Left lung (tissue), 10 donors: ENCODE results near the gene GLUL. TPM values are rescaled to one million over a fixed set of nuclear protein-coding genes. Genes with fewer than 3 reads are reported as not detected.

Experiments used
- ATAC-seq: fragments of 200-7000 bp; cut with Tn5 transposase; one replicate; pipeline ENCODE4 v1.9.1; 2020; ENCODE audit warnings: moderate library complexity
- DNase-seq, 4 donors: peaks; one replicate each; pipeline ENCODE4 v3.0.0-alpha.2; 2013 to 2020
- H3K27ac ChIP-seq, 2 donors: fragments of 200-600 bp; sonication (generic) in 1 of 2; one replicate each; pipeline versions ENCODE4 v1.5.0 to v1.8.0; 2020 to 2021
- H3K27me3 ChIP-seq, 2 donors: fragments of 200-600 bp; sonication (generic) in 1 of 2; one replicate each; pipeline versions ENCODE4 v1.5.0 to v1.8.0; 2020 to 2021
- H3K36me3 ChIP-seq, 2 donors: fragments of 200-600 bp; sonication (generic) in 1 of 2; one replicate each; pipeline versions ENCODE4 v1.5.0 to v1.8.0; 2020 to 2021
- H3K4me1 ChIP-seq, 2 donors: fragments of 200-600 bp; one replicate each; pipeline ENCODE4 v1.8.0; 2021
- H3K4me3 ChIP-seq, 2 donors: fragments of 200-600 bp; sonication (generic) in 1 of 2; one replicate each; pipeline versions ENCODE4 v1.5.0 to v1.8.0; 2020 to 2021; ENCODE audit warnings: mild to moderate bottlenecking in 1 of 2
- H3K9me3 ChIP-seq, 2 donors: fragments of 200-600 bp; sonication (generic) in 1 of 2; one replicate each; pipeline versions ENCODE4 v1.5.0 to v1.8.0; 2020 to 2021
- CTCF ChIP-seq, 2 donors: fragments of 200-600 bp; sonication (generic) in 1 of 2; IDR thresholded peaks; one replicate each; pipeline versions ENCODE4 v1.5.0 to v1.8.0; 2021; ENCODE audit warnings: antibody characterized with exemption in 2 of 2
- intact Hi-C, 2 donors: fragments of 100-400 bp; cut with DNase I; formaldehyde crosslinking; loops; one replicate each; pipeline versions ENCODE4 v1.11.2 to v1.14.2; 2022
- polyA plus RNA-seq, 6 donors: library from polyadenylated mRNA; unstranded; fragments of 120-200 nt; gene quantifications; one replicate each; pipeline ENCODE4 v1.2.1, GENCODE V29; 2013; ENCODE audit not compliant: insufficient read length in 6 of 6
- total RNA-seq, 2 donors: library from RNA; stranded (reverse); fragmentation: NEBNext Ultra II Directional; extraction: Animal tissue kit (Norgen Biotek cat#: 25700); gene quantifications; one replicate each; pipeline ENCODE4 v1.2.1, GENCODE V29; 2021
- donor health status: DM: no; HTN: yes; CAD: no.
- donor health status: DM: no; HTN: no; CAD: no.

Gene GLUL
- total and polyA plus RNA-seq, 8 donors, result 377 to 1,187 (median 448) TPM

- Histone ChIP-seq H3K36me3 (no peaks in the 10 kb centered on the region), H3K4me3 (no peak overlapping the region), H3K4me1 (no peaks in the 10 kb centered on the region), H3K27ac (no peak overlapping the region), H3K27me3 (peaks cover 0 to 14% of the 10 kb centered on the region in 2 donors), H3K9me3 (peaks cover 0 to 10% of the 10 kb centered on the region in 2 donors)
- TF ChIP-seq CTCF (IDR thresholded peaks at IDR 0.05), result no peak
- ATAC-seq (no peak), DNase-seq (no peak)
- intact Hi-C loops, result no loop called here
These were observed 14.4 kb upstream of the GLUL start for GRCh38 chr1:182406012-182406411.

- H3K4me3 ChIP-seq, result no peak overlapping the region
- H3K36me3 ChIP-seq, result no peaks in the 10 kb centered on the region
- no peak overlapping the region for H3K27ac ChIP-seq
- intact Hi-C loops, result no loop called here
- ATAC-seq (no peak), DNase-seq (no peak)
- TF ChIP-seq CTCF (IDR thresholded peaks at IDR 0.05), result no peak
- no peaks in the 10 kb centered on the region for H3K4me1 ChIP-seq
- peaks cover 0 to 10% of the 10 kb centered on the region in 2 donors for H3K9me3 ChIP-seq
- peaks cover 0 to 14% of the 10 kb centered on the region in 2 donors for H3K27me3 ChIP-seq
These were observed 14.0 kb upstream of the GLUL start for GRCh38 chr1:182405578-182405977.

GRCh38 chr1:182404781-182405180, 13.2 kb upstream of the GLUL start:
- no peaks in the 10 kb centered on the region for H3K36me3 ChIP-seq
- H3K27ac ChIP-seq, result no peak overlapping the region
- no peak overlapping the region for H3K4me3 ChIP-seq
- H3K27me3 ChIP-seq, result peaks cover 0 to 14% of the 10 kb centered on the region in 2 donors
- no peak for ATAC-seq
- peaks cover 0 to 10% of the 10 kb centered on the region in 2 donors for H3K9me3 ChIP-seq
- DNase-seq, result no peak
- intact Hi-C loops, result no loop called here
- TF ChIP-seq CTCF (IDR thresholded peaks at IDR 0.05), result no peak
- H3K4me1 ChIP-seq, result no peaks in the 10 kb centered on the region

- no peak for TF ChIP-seq CTCF (IDR thresholded peaks at IDR 0.05)
- DNase-seq, result no peak
- peaks cover 0 to 2% of the 10 kb centered on the region in 2 donors for H3K9me3 ChIP-seq
These were observed 9.0 kb upstream of the GLUL start, which contains the start of gene TEDDM1 for GRCh38 chr1:182400567-182400966. Gene TEDDM1 (minus strand): TSS chr1:182400667. CDS start chr1:182400485, 182 bp downstream.

GRCh38 chr1:182397653-182398393, 6.2 kb upstream of the GLUL start:
- Histone ChIP-seq H3K4me1 (peaks cover 0 to 49% of the 10 kb centered on the region in 2 donors), H3K36me3 (no peaks in the 10 kb centered on the region), H3K27ac (peak overlapping the region; percentile 39 to 59), H3K9me3 (no peaks in the 10 kb centered on the region), H3K27me3 (no peaks in the 10 kb centered on the region), H3K4me3 (no peak overlapping the region)
- ATAC-seq, result peak; percentile 71
- no peak for TF ChIP-seq CTCF (IDR thresholded peaks at IDR 0.05)
- DNase-seq, result peak in 1 of 4 donors; percentile 52
- intact Hi-C loops, result loop anchor here (5.0 to 10.0 kb wide), 3 partner anchors 253 to 311 kb away; no protein-coding TSS in a partner anchor

More at GRCh38 chr1:182400567-182400966, 9.0 kb upstream of the GLUL start, which contains the start of gene TEDDM1:
- no peak within 1 kb of the TSS for H3K4me3 ChIP-seq
- H3K4me1 ChIP-seq, result peaks cover 0 to 25% of the 10 kb centered on the region in 2 donors
- H3K27me3 ChIP-seq, result peaks cover 0 to 2% of the 10 kb centered on the region in 2 donors
- intact Hi-C loops, result no loop called here
- no peak within 1 kb of the TSS for H3K27ac ChIP-seq
- ATAC-seq, result no peak
- no peaks in the 10 kb centered on the region for H3K36me3 ChIP-seq
